IPS-18c (cell line): ENCODE results near the gene NEMF.
"Not testable (repeated sequence)": the region's sequence is repeated elsewhere in the genome, so short reads cannot be mapped to it uniquely, and the experiment has no call there.

Experiments
- H3K4me3 ChIP-seq: 2 replicates; pipeline ENCODE4 v1.7.0; 2013; ENCODE audit warnings: low read depth, mild to moderate bottlenecking, low read length, moderate library complexity; ENCODE audit not compliant: insufficient read depth
- H3K9me3 ChIP-seq: one replicate; pipeline ENCODE4 v1.6.1; 2013; ENCODE audit warnings: mild to moderate bottlenecking, low read length, moderate library complexity; ENCODE audit not compliant: control insufficient read depth, insufficient read depth

NEMF gene

DNA sequence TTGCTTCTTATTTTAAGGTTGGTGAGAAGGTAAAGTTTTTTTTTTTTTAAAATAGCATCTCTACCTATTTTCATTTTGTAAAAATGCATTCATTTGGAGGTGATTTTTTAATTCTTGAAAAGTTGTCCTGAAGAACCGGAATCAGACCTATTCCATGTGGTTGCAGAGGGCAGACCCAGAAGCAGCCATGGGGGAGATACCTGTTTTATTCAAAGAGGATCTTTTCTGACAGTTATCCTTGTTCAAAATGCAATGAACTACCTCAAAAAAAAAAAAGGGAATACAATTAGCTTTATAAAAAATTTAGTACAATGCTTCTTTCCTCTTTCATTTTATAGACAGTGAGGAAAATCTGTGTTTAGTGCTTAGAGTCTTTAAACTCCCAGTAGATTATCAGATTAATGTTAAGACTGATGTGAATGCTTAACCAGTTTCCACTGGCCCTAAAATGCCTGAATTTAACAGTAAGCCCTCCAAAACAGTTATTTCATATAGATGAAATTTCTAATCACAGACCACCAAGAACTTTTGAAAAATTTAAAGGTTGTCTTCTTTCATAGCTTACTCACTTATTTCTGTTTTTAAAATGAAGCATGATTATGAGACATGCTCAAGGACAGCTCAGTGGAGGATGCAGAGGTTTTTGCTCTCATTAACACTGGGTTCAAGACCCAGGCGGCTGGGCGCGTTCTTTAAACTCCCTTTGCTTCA, 8.6 kb upstream of the NEMF start:
- Histone ChIP-seq H3K9me3 (no peaks in the 10 kb centered on the region), H3K4me3 (peak overlapping the region; percentile 70)

DNA sequence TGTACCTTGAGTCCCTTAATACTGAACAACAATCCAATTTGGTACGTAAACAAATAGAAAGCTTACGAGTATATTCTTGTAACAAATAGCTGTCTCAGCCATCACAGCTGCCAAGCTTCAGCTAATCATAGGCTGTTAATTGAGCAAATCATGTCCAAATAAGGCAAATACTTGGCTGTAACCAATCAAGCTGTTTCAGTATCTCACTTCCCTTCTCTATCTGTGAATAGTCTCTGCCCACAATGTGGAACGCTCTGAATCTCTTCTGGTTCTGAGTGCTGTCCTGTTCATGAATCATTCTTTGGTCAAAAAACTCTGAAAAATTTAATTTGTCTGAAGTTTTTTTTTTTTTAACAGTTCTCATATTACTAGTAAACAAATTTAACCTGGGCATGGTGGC, 5.8 kb upstream of the NEMF start:
- Histone ChIP-seq H3K9me3 (no peaks in the 10 kb centered on the region), H3K4me3 (no peak overlapping the region)

DNA sequence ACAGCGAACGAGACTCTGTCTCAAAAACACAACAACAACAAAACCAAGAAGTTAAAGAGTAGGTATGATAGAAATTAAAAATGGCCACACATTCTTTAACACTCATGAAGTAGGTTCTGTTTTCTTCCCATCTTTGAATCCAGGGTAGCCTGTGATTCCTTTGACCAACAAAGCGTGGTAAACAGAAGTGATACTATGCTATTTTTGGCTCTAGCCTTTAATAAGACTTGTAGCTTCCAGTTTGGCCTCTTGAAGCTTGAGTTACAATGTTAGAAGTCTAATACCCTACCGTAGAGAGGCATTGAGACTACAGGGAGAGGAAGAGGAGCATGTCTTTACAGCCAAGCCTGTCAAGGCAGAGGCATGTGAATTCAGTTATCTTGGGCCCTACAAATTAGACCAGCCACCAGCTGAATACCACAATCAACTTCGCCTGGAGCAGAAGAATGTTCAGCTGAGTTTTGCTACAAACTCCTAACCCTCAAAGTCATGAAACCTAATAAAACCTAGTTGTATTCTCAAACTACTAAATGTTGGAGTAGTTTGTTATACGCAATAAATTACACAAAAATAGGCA, 4.9 kb upstream of the NEMF start:
- Histone ChIP-seq H3K9me3 (no peaks in the 10 kb centered on the region), H3K4me3 (no peak overlapping the region)

DNA sequence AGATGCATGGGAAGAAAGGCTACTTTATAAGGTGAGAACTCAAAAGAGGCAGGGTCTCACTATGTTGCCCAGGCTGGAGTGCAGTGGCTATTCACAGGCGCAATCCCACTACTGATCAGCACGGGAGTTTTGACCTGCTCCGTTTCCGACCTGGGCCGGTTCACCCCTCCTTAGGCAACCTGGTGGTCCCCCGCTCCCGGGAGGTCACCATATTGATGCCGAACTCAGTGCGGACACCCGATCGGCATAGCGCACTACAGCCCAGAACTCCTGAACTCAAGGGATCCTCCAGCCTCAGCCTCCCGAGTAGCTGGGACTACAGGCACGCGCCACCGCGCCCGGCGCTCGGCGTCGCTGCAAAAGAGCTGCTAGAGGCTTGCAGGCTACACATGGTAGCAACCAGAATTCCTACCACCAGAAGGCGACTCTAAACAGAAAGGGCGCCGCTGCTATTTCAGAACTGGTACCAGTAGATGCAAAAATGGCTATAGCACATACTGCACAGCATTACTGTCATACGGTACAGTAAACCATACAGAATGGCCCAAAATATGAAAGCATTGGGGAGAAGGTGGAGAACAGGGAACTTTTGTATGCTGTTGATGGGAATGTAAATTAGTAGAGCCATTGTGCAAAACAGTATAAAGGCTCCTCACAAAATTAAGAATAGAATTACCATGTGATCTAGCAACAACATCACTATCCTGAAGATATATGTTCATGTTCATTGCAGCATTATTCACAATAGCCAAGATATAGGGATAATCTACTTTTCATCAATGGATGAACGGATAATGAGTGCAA, 1.2 kb upstream of the NEMF start:
- Histone ChIP-seq H3K9me3 (no peaks in the 10 kb centered on the region), H3K4me3 (no peak overlapping the region; the same call in 1 of the 2 replicates)

GRCh38 chr14:49853158-49853477, 530 bp upstream of the NEMF start:
- H3K9me3 ChIP-seq = no peaks in the 10 kb centered on the region
- H3K4me3 ChIP-seq = peak overlapping the region; percentile 85; the same call in 1 of the 2 replicates

- Histone ChIP-seq H3K4me3 (peak overlapping the region; percentile 85), H3K9me3 (no peaks in the 10 kb centered on the region)
These were observed 775 bp downstream of the NEMF start for GRCh38 chr14:49851813-49852212.

DNA sequence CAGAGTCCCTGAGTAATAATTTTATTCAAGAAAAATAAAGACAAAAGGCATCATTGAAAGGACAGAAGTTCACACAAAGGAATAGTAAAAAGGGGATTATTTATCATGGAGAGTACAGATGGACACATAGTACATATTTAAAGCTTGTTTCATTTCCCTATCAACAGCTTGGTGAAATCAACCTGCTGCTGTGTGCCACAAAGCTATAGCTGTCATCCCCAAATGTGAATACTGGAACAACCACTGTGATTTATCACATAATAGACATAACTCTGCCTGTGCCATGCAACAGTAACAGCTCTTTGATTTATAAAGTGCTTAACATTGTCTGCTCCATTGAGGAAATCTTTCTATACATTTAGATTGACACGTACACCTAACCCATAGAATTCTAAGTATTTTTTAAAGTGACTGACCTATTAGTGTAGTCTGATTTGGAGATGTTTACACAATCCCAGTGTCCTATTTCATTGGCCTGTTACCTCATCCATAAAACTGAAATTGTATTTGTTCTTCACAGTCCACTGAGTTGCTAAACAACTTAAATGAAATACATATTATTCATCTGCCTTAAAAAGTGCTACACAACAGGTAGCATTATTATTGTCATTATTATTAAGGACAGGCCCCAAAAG, 3.3 kb downstream of the NEMF start:
- Histone ChIP-seq H3K9me3 (no peaks in the 10 kb centered on the region), H3K4me3 (no peak overlapping the region)

DNA sequence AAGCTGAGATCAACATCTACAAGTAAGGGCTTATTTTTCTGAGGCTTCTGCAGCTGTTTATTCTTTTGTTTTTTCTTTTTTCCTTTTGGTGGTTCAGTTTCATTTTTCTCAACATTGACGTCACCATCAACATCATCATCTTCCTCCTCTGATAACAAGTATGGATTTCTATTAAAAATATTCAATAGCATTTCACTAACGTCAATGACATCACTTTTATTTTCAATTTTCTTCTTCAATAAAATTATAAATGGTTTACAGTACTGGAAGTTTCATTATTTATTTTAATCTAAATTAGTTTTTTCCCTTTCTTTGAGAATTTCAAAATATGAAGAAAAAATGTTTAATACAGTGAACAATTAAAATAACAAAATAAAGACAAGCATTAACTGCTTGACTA, 23.9 kb downstream of the NEMF start:
- H3K9me3 ChIP-seq = no peaks in the 10 kb centered on the region
- no peak overlapping the region for H3K4me3 ChIP-seq

DNA sequence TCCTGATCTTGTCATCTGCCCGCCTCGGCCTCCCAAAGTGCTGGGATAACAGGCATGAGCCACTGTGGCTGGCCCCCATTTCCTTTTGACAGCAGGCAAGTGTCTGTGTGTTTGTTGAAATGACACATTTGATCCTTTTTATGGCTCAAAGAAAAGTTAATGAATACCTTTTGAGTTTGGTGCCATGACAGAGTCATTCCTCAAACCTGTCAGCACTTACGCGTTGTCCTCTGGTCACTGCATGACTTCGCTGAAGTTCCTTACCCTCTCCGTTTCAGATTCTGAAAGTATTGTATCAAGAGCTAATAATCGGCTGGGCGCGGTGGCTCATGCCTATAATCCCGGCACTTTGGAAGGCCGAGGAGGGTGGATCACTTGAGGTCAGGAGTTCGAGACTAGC, 32.4 kb downstream of the NEMF start:
- Histone ChIP-seq H3K9me3 (no peaks in the 10 kb centered on the region), H3K4me3 (no peak overlapping the region)

- Histone ChIP-seq H3K4me3 (no peak overlapping the region), H3K9me3 (no peaks in the 10 kb centered on the region)
These were observed 35.7 kb downstream of the NEMF start for GRCh38 chr14:49816844-49817243.

DNA sequence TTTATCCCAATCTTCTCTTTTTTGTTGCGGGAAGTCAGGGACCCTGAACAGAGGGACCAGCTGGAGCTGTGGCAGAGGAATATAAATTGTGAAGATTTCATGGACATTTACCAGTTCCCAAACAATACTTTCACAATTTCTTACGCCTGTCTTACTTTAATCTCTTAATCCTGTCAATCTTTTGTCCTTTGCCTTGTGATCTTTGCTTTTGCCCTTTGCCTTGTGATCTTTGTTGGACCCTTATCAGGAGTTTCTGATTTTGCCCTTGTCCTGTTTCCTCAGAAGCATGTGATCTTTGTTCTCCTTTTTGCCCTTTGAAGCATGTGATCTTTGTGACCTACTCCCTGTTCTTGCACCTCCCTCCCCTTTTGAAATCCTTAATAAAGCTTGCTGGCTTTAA, 36.5 kb downstream of the NEMF start:
- H3K9me3 ChIP-seq, H3K4me3 ChIP-seq: not testable (repeated sequence)

GRCh38 chr14:49808780-49809179, 43.8 kb downstream of the NEMF start:
- Histone ChIP-seq H3K4me3 (no peak overlapping the region), H3K9me3 (no peaks in the 10 kb centered on the region)

DNA sequence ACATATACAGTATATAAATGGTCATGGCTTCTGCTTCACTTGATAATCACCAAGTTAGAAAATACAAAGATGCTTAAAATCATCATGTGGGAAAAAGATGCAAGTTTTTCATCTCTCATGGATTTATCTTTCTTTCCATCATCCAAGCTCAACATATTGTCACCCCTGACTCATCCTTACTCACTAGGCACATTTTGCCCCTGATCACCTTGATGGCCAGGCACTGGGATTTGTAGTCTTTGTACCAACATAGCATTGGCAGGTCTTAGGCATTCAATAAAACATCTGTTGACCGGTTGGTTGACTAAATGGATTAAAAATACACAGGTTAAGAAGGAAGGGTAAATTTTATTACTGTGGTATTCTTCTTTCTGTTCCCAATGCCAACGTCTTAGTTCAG, 56.6 kb downstream of the NEMF start:
- Histone ChIP-seq H3K4me3 (no peak overlapping the region), H3K9me3 (no peaks in the 10 kb centered on the region)

DNA sequence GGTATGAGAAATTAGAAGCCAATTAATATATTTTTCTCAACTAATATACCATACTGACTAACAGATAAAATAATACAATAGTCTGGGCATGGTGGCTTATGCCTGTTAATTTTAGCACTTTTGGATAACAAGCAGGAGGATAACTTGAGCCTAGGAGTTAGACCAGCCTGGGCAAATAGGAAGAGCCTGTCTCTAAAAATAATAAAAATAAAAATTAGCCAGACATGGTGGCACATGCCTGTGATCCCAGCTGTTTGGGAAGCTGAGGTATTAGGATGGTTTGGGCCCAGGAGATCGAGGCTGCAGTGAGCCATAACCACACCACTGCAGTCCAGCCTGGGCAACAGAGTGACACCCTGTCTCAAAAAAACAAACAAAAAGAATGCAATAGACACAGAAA, 60.0 kb downstream of the NEMF start:
- Histone ChIP-seq H3K9me3 (no peaks in the 10 kb centered on the region), H3K4me3 (no peak overlapping the region)

- H3K9me3 ChIP-seq = no peaks in the 10 kb centered on the region
- H3K4me3 ChIP-seq = no peak overlapping the region
These were observed 66.3 kb downstream of the NEMF start for GRCh38 chr14:49786315-49786714.

DNA sequence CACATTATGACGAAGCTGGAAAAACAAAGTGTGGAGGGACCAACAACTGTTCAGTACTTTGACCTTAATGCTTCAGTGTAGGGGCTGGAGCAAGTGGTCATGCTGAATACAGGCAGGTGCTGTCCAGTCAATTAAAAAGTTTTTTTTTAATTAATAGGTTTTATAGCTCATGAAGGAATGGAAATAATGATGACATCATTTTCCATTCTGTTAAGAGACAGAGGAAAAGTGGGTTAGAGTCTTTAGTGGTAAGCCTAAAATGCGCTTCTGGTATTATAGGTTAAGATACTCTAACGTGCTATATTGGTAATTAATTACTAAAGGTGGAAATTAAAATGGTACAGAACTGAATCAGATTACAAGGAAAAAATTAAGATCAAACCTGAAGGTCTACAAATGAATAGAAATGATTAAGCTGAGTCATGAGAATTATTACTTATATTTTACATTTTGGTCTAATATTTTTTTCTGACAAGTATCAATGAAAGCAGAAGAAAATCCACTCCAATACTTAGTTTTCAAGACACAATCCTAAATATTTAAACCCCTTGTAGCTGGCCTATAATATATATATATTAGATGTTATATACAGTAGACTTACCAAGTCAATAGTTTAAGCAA, 69.1 kb downstream of the NEMF start:
- H3K9me3 ChIP-seq = no peaks in the 10 kb centered on the region
- H3K4me3 ChIP-seq = no peak overlapping the region

GRCh38 chr14:49781040-49781439, 71.5 kb downstream of the NEMF start:
- not testable (repeated sequence) for H3K4me3 ChIP-seq, H3K9me3 ChIP-seq

DNA sequence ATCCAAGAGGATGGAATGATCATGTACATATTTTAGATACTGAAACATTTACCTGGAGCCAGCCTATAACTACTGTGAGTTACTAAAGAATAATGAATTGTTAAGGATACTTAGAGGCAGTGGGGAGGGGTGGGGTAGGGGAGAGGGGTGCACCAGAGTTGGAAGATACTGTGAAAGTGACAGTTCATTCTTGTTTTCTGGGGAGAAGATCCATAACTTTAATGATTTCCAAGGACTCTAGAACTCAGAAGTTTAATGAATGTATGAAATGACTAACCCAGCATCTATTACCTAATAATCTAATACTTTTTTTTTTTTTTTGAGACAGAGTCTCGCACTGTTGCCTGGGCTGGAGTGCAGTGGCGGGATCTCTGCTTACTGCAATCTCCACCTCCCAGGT, 74.2 kb downstream of the NEMF start:
- no peaks in the 10 kb centered on the region for H3K9me3 ChIP-seq
- H3K4me3 ChIP-seq = no peak overlapping the region
